Natural killer cell (primary cell): ENCODE data around the gene NAV2. TPM values are rescaled to one million over a fixed set of nuclear protein-coding genes. Genes with fewer than 3 reads are reported as not detected.

ENCODE experiments used
- ATAC-seq, 3 donors: fragments of 150-1000 bp in 2 of 3; fragments of 200-7000 bp in 1 of 3; cut with Tn5 transposase; 1 replicate in 1 of 3; 2 replicates in 2 of 3; pipeline ENCODE4 v1.10.0; 2021; ENCODE audit warnings: mild to moderate bottlenecking in 2 of 3, moderate library complexity in 2 of 3
- DNase-seq, 2 donors: peaks; one replicate each; pipeline versions ENCODE4 v3.0.0 to v3.0.0-alpha.2; 2013 to 2021; ENCODE audit warnings: mixed read lengths in 1 of 2
- H3K27ac ChIP-seq: one replicate; pipeline ENCODE4 v1.5.1; 2013; ENCODE audit warnings: mild to moderate bottlenecking, low read length
- H3K27me3 ChIP-seq: one replicate; pipeline ENCODE4 v1.6.1; 2013; ENCODE audit warnings: low read length; ENCODE audit not compliant: control insufficient read depth, insufficient read depth
- H3K36me3 ChIP-seq: one replicate; pipeline ENCODE4 v1.6.1; 2013; ENCODE audit warnings: low read length; ENCODE audit not compliant: control insufficient read depth, insufficient read depth
- H3K4me1 ChIP-seq: one replicate; pipeline ENCODE4 v1.6.1; 2013; ENCODE audit warnings: low read length; ENCODE audit not compliant: control insufficient read depth, insufficient read depth
- H3K4me3 ChIP-seq: one replicate; pipeline ENCODE4 v1.5.1; 2013; ENCODE audit warnings: low read length
- H3K9me3 ChIP-seq: one replicate; pipeline ENCODE4 v1.6.1; 2013; ENCODE audit warnings: low read length; ENCODE audit not compliant: control insufficient read depth, insufficient read depth
- H3K27ac Mint-ChIP-seq, 2 donors: one replicate each; pipeline ENCODE4 v1.8.0; 2022; ENCODE audit warnings: mild to moderate bottlenecking in 2 of 2, mixed read lengths in 2 of 2, moderate library complexity in 1 of 2
- H3K27me3 Mint-ChIP-seq, 2 donors: one replicate each; pipeline ENCODE4 v1.8.0; 2022; ENCODE audit warnings: low read depth in 2 of 2, mixed read lengths in 2 of 2
- H3K36me3 Mint-ChIP-seq: one replicate; pipeline ENCODE4 v1.8.0; 2022; ENCODE audit warnings: mixed read lengths
- H3K4me1 Mint-ChIP-seq, 2 donors: one replicate each; pipeline ENCODE4 v1.8.0; 2022; ENCODE audit warnings: mixed read lengths in 2 of 2
- H3K4me3 Mint-ChIP-seq: one replicate; pipeline ENCODE4 v1.8.0; 2022; ENCODE audit warnings: mild to moderate bottlenecking, moderate library complexity, mixed read lengths
- H3K9me3 Mint-ChIP-seq, 2 donors: one replicate each; pipeline ENCODE4 v1.8.0; 2022; ENCODE audit warnings: mixed read lengths in 2 of 2
- CTCF ChIP-seq: fragments of 200-600 bp; IDR thresholded peaks from one replicate; pipeline ENCODE4 v1.8.0; 2022; ENCODE audit warnings: antibody characterized with exemption
- WGBS: methylation state at CpG from one replicate; pipeline ENCODE4 v1.1.7; 2013; ENCODE audit warnings: missing lambda C conversion rate; ENCODE audit not compliant: insufficient coverage; 5-methylcytosine and 5-hydroxymethylcytosine counted together
- intact Hi-C: fragments of 100-400 bp; cut with micrococcal nuclease; formaldehyde crosslinking; loops from one replicate; pipeline ENCODE4 v1.14.2; 2022
- total RNA-seq, 4 donors: library from RNA; stranded (reverse); fragments of 120-200 nt in 1 of 4; gene quantifications; one replicate each; pipeline versions ENCODE4 v1.2.3 to v1.2.4, GENCODE V29; 2013 to 2022

The NAV2 gene
- total RNA-seq, 3 donors from 2014 or later (not counting 1 experiment from before 2014, with no cell fraction given), result 0.14 to 1.6 (median 0.43) TPM

DNA sequence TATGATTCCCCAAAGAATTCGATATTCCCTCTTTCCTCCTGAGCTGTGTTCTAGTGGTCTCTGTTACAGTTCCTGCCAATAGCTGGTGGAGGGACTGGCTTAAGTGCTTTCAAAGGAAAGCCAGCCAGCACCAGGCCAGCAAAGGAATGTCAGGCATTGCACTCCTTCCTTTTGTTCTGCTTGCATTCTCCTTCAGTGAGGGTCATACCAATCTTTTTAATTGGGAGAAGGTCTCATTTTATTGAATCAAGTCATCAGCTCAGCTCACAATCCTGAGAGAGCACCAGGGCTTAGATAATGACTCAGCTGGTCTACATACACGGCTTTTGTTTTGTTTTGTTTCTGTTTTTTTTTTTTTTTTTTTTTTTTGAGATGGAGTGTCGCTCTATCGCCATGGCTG lies 222.9 kb downstream of the NAV2 start:
- no peaks in the 10 kb centered on the region for H3K36me3 ChIP-seq
- intact Hi-C loops, result no loop called here

GRCh38 chr11:19936461-19936860 lies 223.8 kb downstream of the NAV2 start:
- Histone ChIP-seq H3K27me3 (no peaks in the 10 kb centered on the region), H3K4me1 (peaks cover 2% of the 10 kb centered on the region), H3K9me3 (no peaks in the 10 kb centered on the region), H3K27ac (no peak overlapping the region), H3K4me3 (no peak overlapping the region), H3K36me3 (no peaks in the 10 kb centered on the region)
- no peaks in the 10 kb centered on the region for H3K36me3 Mint-ChIP-seq
- intact Hi-C loops, result no loop called here
- ATAC-seq (no peak), DNase-seq (no peak)
- TF ChIP-seq CTCF, result no peak
- H3K9me3 Mint-ChIP-seq, result no peaks in the 10 kb centered on the region
- H3K27ac Mint-ChIP-seq, result no peak overlapping the region
- H3K27me3 Mint-ChIP-seq, result peaks cover 6 to 7% of the 10 kb centered on the region in 2 donors
- WGBS, result 89% methylated on average over 7 of the region's 9 CpGs
- no peaks in the 10 kb centered on the region for H3K4me1 Mint-ChIP-seq
- no peak overlapping the region for H3K4me3 Mint-ChIP-seq

More for the DNA sequence above, 222.9 kb downstream of the NAV2 start:
- WGBS, result 85% methylated on average over 3 of the region's 4 CpGs
- Histone ChIP-seq H3K27me3 (no peaks in the 10 kb centered on the region), H3K4me3 (no peak overlapping the region), H3K27ac (no peak overlapping the region), H3K9me3 (no peaks in the 10 kb centered on the region), H3K4me1 (peaks cover 2% of the 10 kb centered on the region)
- Mint-ChIP-seq H3K4me3 (no peak overlapping the region), H3K9me3 (no peaks in the 10 kb centered on the region), H3K36me3 (no peaks in the 10 kb centered on the region), H3K27ac (no peak overlapping the region), H3K4me1 (no peaks in the 10 kb centered on the region), H3K27me3 (peaks cover 6 to 7% of the 10 kb centered on the region in 2 donors)
- DNase-seq, result no peak
- TF ChIP-seq CTCF, result no peak
- ATAC-seq, result no peak

GRCh38 chr11:19938169-19938856 lies 225.7 kb downstream of the NAV2 start:
- DNase-seq (peak; percentile 27 to 50), ATAC-seq (peak; percentile 69 to 87 (median 73))
- no peaks in the 10 kb centered on the region for H3K4me1 Mint-ChIP-seq
- intact Hi-C loops, result loop anchor here (1.0 kb wide), 1 partner anchor 194 kb away; no protein-coding TSS in a partner anchor
- H3K36me3 Mint-ChIP-seq, result no peaks in the 10 kb centered on the region
- no peak overlapping the region for H3K27ac Mint-ChIP-seq
- H3K4me3 Mint-ChIP-seq, result no peak overlapping the region
- 56% methylated on average over 10 of the region's 10 CpGs for WGBS
- Histone ChIP-seq H3K4me1 (peaks cover 2% of the 10 kb centered on the region), H3K9me3 (no peaks in the 10 kb centered on the region), H3K27me3 (no peaks in the 10 kb centered on the region), H3K36me3 (no peaks in the 10 kb centered on the region), H3K4me3 (no peak overlapping the region), H3K27ac (no peak overlapping the region)
- H3K27me3 Mint-ChIP-seq, result peaks cover 6 to 7% of the 10 kb centered on the region in 2 donors
- peak; percentile 78 for TF ChIP-seq CTCF
- H3K9me3 Mint-ChIP-seq, result no peaks in the 10 kb centered on the region
